HEK293 (cell line): ENCODE data around the gene PIP4K2A.

ENCODE experiments used
- CTCF ChIA-PET: fragments of 350-600 bp; formaldehyde crosslinking; extraction: SDS; loops from one replicate; lab custom pipeline; 2021; ENCODE audit warnings: antibody characterized with exemption; lab: Yijun Ruan, JAX
- POLR2A ChIA-PET: fragments of 300-600 bp; formaldehyde crosslinking; extraction: SDS; loops from one replicate; lab custom pipeline; 2020; ENCODE audit warnings: antibody characterized with exemption, inconsistent platforms; lab: Yijun Ruan, JAX
- H3K27ac ChIP-seq: fragments of 200-500 bp; sonication (Bioruptor generic); 2 replicates; pipeline ENCODE4 v1.5.1; 2014; ENCODE audit warnings: low read depth, low read length, control low read depth, inconsistent platforms; ENCODE audit errors: extremely low read depth
- H3K36me3 ChIP-seq, 2 experiments: fragments of 200-500 bp in 1 of 2; sonication (Bioruptor generic) in 1 of 2; 1 replicate in 1 of 2; 2 replicates in 1 of 2; pipeline ENCODE4 v1.5.1; 2014 to 2017; ENCODE audit warnings: inconsistent platforms in 2 of 2, low read length in 2 of 2; ENCODE audit not compliant: control insufficient read depth in 2 of 2, insufficient read depth in 1 of 2
- H3K4me1 ChIP-seq: fragments of 200-500 bp; sonication (Bioruptor generic); 2 replicates; pipeline ENCODE4 v1.5.1; 2014; ENCODE audit warnings: mild to moderate bottlenecking, low read length, inconsistent platforms; ENCODE audit not compliant: control insufficient read depth, insufficient read depth
- H3K4me3 ChIP-seq: 2 replicates; pipeline ENCODE4 v1.5.1; 2011; ENCODE audit warnings: low read depth, mild to moderate bottlenecking, control low read depth, low read length, moderate library complexity
- H3K9me3 ChIP-seq: fragments of 200-500 bp; sonication (Bioruptor generic); 2 replicates; pipeline ENCODE4 v1.5.1; 2014; ENCODE audit warnings: low read depth, low read length, inconsistent platforms; ENCODE audit not compliant: control insufficient read depth, insufficient read depth
- HOXD13 ChIP-seq: sonication (generic); formaldehyde crosslinking; IDR thresholded peaks from 2 replicates; pipeline ENCODE4 v1.8.0; 2022; ENCODE audit warnings: missing genetic modification reagents, borderline replicate concordance
- KLF16 ChIP-seq: fragments of 450-650 bp; formaldehyde crosslinking; IDR thresholded peaks from 2 replicates; pipeline ENCODE4 v1.5.1; 2017; ENCODE audit warnings: missing biosample characterization, missing genetic modification characterization
- SP7 ChIP-seq: fragments of 450-650 bp; formaldehyde crosslinking; IDR thresholded peaks from 2 replicates; pipeline ENCODE4 v1.5.1; 2016; ENCODE audit warnings: missing biosample characterization, missing genetic modification characterization
- ZBTB48 ChIP-seq: fragments of 450-650 bp; formaldehyde crosslinking; IDR thresholded peaks from 2 replicates; pipeline ENCODE4 v1.5.1; 2016; ENCODE audit warnings: missing biosample characterization, missing genetic modification characterization
- ZIC2 ChIP-seq: fragments of 450-650 bp; formaldehyde crosslinking; IDR thresholded peaks from 2 replicates; pipeline ENCODE4 v1.5.1; 2016; ENCODE audit warnings: missing biosample characterization, missing genetic modification characterization
- ZNF16 ChIP-seq: fragments of 450-650 bp; formaldehyde crosslinking; IDR thresholded peaks from 2 replicates; pipeline ENCODE4 v1.5.1; 2016; ENCODE audit warnings: low read depth, missing biosample characterization, missing genetic modification characterization
- ZNF211 ChIP-seq: fragments of 450-650 bp; formaldehyde crosslinking; IDR thresholded peaks from 2 replicates; pipeline ENCODE4 v1.5.1; 2016; ENCODE audit warnings: low read depth, missing biosample characterization, missing genetic modification characterization
- ZNF24 ChIP-seq: fragments of 450-650 bp; formaldehyde crosslinking; IDR thresholded peaks from 2 replicates; pipeline ENCODE4 v1.5.1; 2016; ENCODE audit warnings: missing biosample characterization, missing genetic modification characterization
- ZNF335 ChIP-seq: fragments of 450-650 bp; formaldehyde crosslinking; conservative IDR thresholded peaks from 2 replicates; pipeline ENCODE4 v1.5.1; 2016; ENCODE audit warnings: missing biosample characterization, missing genetic modification characterization
- ZNF423 ChIP-seq: fragments of 450-650 bp; formaldehyde crosslinking; IDR thresholded peaks from 2 replicates; pipeline ENCODE4 v1.5.1; 2016; ENCODE audit warnings: missing biosample characterization, missing genetic modification characterization
- ZNF518A ChIP-seq: fragments of 450-650 bp; formaldehyde crosslinking; conservative IDR thresholded peaks from 2 replicates; pipeline ENCODE4 v1.5.1; 2016; ENCODE audit warnings: low read depth, missing biosample characterization, missing genetic modification characterization
- ZNF521 ChIP-seq: fragments of 450-650 bp; formaldehyde crosslinking; IDR thresholded peaks from 2 replicates; pipeline ENCODE4 v1.5.1; 2017; ENCODE audit warnings: missing biosample characterization, mild to moderate bottlenecking, missing genetic modification characterization
- ZNF600 ChIP-seq: fragments of 450-650 bp; formaldehyde crosslinking; IDR thresholded peaks from 2 replicates; pipeline ENCODE4 v1.5.1; 2016; ENCODE audit warnings: missing biosample characterization, missing genetic modification characterization
- ZNF629 ChIP-seq: fragments of 450-650 bp; formaldehyde crosslinking; IDR thresholded peaks from 2 replicates; pipeline ENCODE4 v1.5.1; 2017; ENCODE audit warnings: missing biosample characterization, missing genetic modification characterization
- ZNF76 ChIP-seq: fragments of 450-650 bp; formaldehyde crosslinking; IDR thresholded peaks from 2 replicates; pipeline ENCODE4; 2016; ENCODE audit warnings: low read depth, missing biosample characterization, missing genetic modification characterization, borderline replicate concordance
- ZNF776 ChIP-seq: fragments of 450-650 bp; formaldehyde crosslinking; IDR thresholded peaks from 2 replicates; pipeline ENCODE4 v1.5.0; 2017; ENCODE audit warnings: missing biosample characterization, missing genetic modification characterization, borderline replicate concordance
- TF ChIP-seq, protein P1 (sequence below): fragments of 450-650 bp; formaldehyde crosslinking; IDR thresholded peaks from 2 replicates; pipeline ENCODE4 v1.5.1; 2017; ENCODE audit warnings: missing biosample characterization, missing genetic modification characterization
- TF ChIP-seq, protein P2 (sequence below): fragments of 450-650 bp; formaldehyde crosslinking; IDR thresholded peaks from 2 replicates; pipeline ENCODE4 v1.5.1; 2016; ENCODE audit warnings: missing biosample characterization, missing genetic modification characterization
- TF ChIP-seq, protein P3 (sequence below): fragments of 450-650 bp; formaldehyde crosslinking; IDR thresholded peaks from 2 replicates; pipeline ENCODE4 v1.5.1; 2016; ENCODE audit warnings: missing biosample characterization, missing genetic modification characterization
- TF ChIP-seq, protein P4 (sequence below): fragments of 450-650 bp; formaldehyde crosslinking; IDR thresholded peaks from 2 replicates; pipeline ENCODE4 v1.5.1; 2017; ENCODE audit warnings: missing biosample characterization, missing genetic modification characterization

The PIP4K2A gene

GRCh38 chr10:22617516-22617915, 96.9 kb downstream of the PIP4K2A start:
- Histone ChIP-seq H3K27ac (no peak overlapping the region), H3K4me1 (peaks cover 14% of the 10 kb centered on the region), H3K36me3 (no peaks in the 10 kb centered on the region), H3K4me3 (no peak overlapping the region), H3K9me3 (no peaks in the 10 kb centered on the region)
- CTCF ChIA-PET, result interaction anchor here (0.6 to 0.7 kb wide), 2 partner anchors 254 to 356 kb away, joined by 3 read pairs; no protein-coding TSS in a partner anchor
- TF ChIP-seq ZIC2 (tag by site-specific recombination), result peak; percentile 75
- no peak for TF ChIP-seq ZNF16 (tag by site-specific recombination)
- POLR2A ChIA-PET, result no interaction called here

DNA sequence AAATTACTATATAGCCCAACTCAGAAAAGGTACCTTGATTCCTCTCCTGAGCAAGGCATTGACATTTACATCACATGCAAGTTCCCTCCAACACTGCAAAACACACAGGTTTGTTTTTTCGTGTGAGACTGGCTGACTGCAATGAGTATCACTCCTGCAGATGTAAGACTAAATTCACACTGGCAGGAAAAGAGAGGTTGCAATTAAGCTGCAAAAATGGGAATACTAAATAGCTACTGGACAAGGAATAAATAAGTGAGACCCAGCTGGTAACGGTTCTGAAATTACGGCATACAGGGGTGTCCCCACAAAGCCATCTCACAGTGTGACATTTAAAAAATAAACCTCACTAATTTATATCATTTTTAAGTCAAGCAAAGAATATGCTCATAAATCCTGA, 97.3 kb downstream of the PIP4K2A start:
- CTCF ChIA-PET, result interaction anchor here (0.6 to 1.3 kb wide), 4 partner anchors 28 to 356 kb away, joined by 3 read pairs; no protein-coding TSS in a partner anchor
- no peak overlapping the region for H3K4me3 ChIP-seq
- POLR2A ChIA-PET, result no interaction called here
- no peak for TF ChIP-seq ZNF600
- no peak for TF ChIP-seq ZNF776 (tag by site-specific recombination)
- no peak for TF ChIP-seq ZNF423 (tag by site-specific recombination)
- TF ChIP-seq, protein P1, sequence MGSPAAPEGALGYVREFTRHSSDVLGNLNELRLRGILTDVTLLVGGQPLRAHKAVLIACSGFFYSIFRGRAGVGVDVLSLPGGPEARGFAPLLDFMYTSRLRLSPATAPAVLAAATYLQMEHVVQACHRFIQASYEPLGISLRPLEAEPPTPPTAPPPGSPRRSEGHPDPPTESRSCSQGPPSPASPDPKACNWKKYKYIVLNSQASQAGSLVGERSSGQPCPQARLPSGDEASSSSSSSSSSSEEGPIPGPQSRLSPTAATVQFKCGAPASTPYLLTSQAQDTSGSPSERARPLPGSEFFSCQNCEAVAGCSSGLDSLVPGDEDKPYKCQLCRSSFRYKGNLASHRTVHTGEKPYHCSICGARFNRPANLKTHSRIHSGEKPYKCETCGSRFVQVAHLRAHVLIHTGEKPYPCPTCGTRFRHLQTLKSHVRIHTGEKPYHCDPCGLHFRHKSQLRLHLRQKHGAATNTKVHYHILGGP, result no peak
- no peak for TF ChIP-seq HOXD13 (CRISPR knock-in tag)
- TF ChIP-seq ZNF521 (tag by site-specific recombination), result no peak
- TF ChIP-seq, protein P2, sequence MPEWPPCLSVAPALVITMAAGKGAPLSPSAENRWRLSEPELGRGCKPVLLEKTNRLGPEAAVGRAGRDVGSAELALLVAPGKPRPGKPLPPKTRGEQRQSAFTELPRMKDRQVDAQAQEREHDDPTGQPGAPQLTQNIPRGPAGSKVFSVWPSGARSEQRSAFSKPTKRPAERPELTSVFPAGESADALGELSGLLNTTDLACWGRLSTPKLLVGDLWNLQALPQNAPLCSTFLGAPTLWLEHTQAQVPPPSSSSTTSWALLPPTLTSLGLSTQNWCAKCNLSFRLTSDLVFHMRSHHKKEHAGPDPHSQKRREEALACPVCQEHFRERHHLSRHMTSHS (tag by site-specific recombination), result no peak
- TF ChIP-seq, protein P3, sequence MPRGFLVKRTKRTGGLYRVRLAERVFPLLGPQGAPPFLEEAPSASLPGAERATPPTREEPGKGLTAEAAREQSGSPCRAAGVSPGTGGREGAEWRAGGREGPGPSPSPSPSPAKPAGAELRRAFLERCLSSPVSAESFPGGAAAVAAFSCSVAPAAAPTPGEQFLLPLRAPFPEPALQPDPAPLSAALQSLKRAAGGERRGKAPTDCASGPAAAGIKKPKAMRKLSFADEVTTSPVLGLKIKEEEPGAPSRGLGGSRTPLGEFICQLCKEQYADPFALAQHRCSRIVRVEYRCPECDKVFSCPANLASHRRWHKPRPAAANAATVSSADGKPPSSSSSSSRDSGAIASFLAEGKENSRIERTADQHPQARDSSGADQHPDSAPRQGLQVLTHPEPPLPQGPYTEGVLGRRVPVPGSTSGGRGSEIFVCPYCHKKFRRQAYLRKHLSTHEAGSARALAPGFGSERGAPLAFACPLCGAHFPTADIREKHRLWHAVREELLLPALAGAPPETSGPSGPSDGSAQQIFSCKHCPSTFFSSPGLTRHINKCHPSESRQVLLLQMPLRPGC (tag by site-specific recombination), result no peak
- TF ChIP-seq ZBTB48 (tag by site-specific recombination), result no peak
- no peaks in the 10 kb centered on the region for H3K9me3 ChIP-seq
- no peak overlapping the region for H3K27ac ChIP-seq
- peaks cover 14% of the 10 kb centered on the region for H3K4me1 ChIP-seq
- H3K36me3 ChIP-seq, result no peaks in the 10 kb centered on the region

GRCh38 chr10:22615819-22616499, 98.4 kb downstream of the PIP4K2A start:
- ChIA-PET POLR2A (no interaction called here), CTCF (interaction anchor here (0.5 to 1.3 kb wide), 3 partner anchors 9 to 512 kb away, joined by 3 to 4 read pairs (median 3); no protein-coding TSS in a partner anchor)
- Histone ChIP-seq H3K9me3 (no peaks in the 10 kb centered on the region), H3K27ac (no peak overlapping the region; the same call in 1 of the 2 replicates), H3K4me1 (peaks cover 14% of the 10 kb centered on the region), H3K4me3 (no peak overlapping the region), H3K36me3 (no peaks in the 10 kb centered on the region)
- TF ChIP-seq, protein P4, sequence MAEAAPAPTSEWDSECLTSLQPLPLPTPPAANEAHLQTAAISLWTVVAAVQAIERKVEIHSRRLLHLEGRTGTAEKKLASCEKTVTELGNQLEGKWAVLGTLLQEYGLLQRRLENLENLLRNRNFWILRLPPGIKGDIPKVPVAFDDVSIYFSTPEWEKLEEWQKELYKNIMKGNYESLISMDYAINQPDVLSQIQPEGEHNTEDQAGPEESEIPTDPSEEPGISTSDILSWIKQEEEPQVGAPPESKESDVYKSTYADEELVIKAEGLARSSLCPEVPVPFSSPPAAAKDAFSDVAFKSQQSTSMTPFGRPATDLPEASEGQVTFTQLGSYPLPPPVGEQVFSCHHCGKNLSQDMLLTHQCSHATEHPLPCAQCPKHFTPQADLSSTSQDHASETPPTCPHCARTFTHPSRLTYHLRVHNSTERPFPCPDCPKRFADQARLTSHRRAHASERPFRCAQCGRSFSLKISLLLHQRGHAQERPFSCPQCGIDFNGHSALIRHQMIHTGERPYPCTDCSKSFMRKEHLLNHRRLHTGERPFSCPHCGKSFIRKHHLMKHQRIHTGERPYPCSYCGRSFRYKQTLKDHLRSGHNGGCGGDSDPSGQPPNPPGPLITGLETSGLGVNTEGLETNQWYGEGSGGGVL, result peak; percentile 95
- TF ChIP-seq ZNF335, result peak; percentile 75
- peak; percentile 32; the same call in 1 of the 2 replicates for TF ChIP-seq KLF16 (tag by site-specific recombination)
- TF ChIP-seq SP7 (tag by site-specific recombination), result peak; percentile 67; the same call in 1 of the 2 replicates
- peak; percentile 20; the same call in 1 of the 2 replicates for TF ChIP-seq ZNF24 (tag by site-specific recombination)
- peak; percentile 58 for TF ChIP-seq ZNF518A (tag by site-specific recombination)
- peak; percentile 35; the same call in 1 of the 2 replicates for TF ChIP-seq ZNF76
- no peak for TF ChIP-seq ZNF211 (tag by site-specific recombination)
- peak; percentile 41; the same call in 1 of the 2 replicates for TF ChIP-seq ZNF629 (tag by site-specific recombination)
